ENCODE data around the gene SLC6A9. TPM values are rescaled to one million over a fixed set of nuclear protein-coding genes. Genes with fewer than 3 reads are reported as not detected.

SLC6A9 gene
- polyA plus RNA-seq, 2 of the 4 experiments (the other 2 are of a cell fraction), result 9.0 to 17.7 TPM

DNA sequence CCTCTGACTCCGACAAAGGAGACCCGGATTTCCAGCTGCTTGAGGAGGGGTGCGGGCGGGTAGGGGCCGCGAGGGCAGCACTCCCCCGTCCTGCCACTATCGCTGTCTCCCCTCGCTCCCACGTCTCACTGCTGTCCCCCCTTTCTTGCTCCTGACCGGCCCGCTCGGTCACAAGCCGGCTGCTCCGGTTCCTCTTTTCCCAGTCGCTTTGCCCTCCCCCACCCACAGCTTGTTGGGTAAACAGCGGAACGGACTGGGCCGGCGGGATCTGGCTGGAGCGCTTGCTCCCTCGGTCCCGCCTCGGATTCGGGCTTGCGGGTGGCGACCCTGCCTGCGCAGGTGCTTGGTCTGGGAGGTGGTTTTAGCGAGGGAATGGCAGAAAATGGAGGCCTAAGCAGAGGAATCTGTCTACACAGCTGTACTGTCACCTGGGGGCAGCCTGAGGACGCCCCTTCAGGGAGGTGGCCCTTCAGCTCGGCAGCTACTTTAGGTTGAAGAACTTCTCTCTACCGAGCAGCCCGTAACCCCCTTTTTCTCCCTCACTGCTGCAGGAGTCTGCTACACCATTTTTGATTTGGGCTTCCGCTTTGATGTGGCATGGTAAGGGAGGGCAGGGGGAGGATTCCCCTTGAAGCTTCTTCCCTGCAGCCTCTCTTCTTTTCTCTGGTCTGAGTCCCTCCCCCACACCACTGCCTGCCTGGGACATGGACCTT is 55.9 kb downstream of the SLC6A9 start:
- FAIRE-seq (no peak), ATAC-seq (peak; percentile 3 to 13; a peak in 4 of 6 replicates), DNase-seq (ENCODE audit: low read depth in 1 of 2, low spot score in 1 of 2) (no peak)
- H3K4me2 ChIP-seq, result peak overlapping the region; percentile 79
- no peaks in the 10 kb centered on the region for H3K9me3 ChIP-seq
- peak overlapping the region; percentile 94 to 95 for H3K27ac ChIP-seq
- POLR2A ChIA-PET, result interaction anchor here (1.5 kb wide), 1 partner anchor 325 kb away, joined by 5 read pairs; the partner anchor contains the start of gene KDM4A
- H3K4me1 ChIP-seq, result peaks cover 39% of the 10 kb centered on the region; the same call in 2 of the 3 replicates
- CTCF ChIA-PET, result interaction anchor here (0.9 to 3.1 kb wide), 9 partner anchors 14 to 212 kb away, joined by 3 to 15 read pairs (median 4); no protein-coding TSS in a partner anchor
- no peak for TF ChIP-seq RNF2 (IDR thresholded peaks at IDR 0.05; ENCODE audit: borderline replicate concordance, low read depth)
- no peak for TF ChIP-seq NFE2L2 (conservative IDR thresholded peaks at IDR 0.05; ENCODE audit: low read length)
- no peak for TF ChIP-seq HES2 (IDR thresholded peaks at IDR 0.05)
- no peak for TF ChIP-seq HMGXB4 (CRISPR knock-in tag; IDR thresholded peaks at IDR 0.05; ENCODE audit: borderline replicate concordance)
- no peak for TF ChIP-seq FOSB (CRISPR knock-in tag; IDR thresholded peaks at IDR 0.05)
- TF ChIP-seq EHMT2 (IDR thresholded peaks at IDR 0.05; ENCODE audit: low read depth), result no peak
- TF ChIP-seq KDM1A (IDR thresholded peaks at IDR 0.05; ENCODE audit: low read depth), result no peak
- TF ChIP-seq POLR2AphosphoS2 (conservative IDR thresholded peaks at IDR 0.05; ENCODE audit: low read length), result no peak
- no peak for TF ChIP-seq FOXS1 (CRISPR knock-in tag; IDR thresholded peaks at IDR 0.05)
- TF ChIP-seq USF2 (IDR thresholded peaks at IDR 0.05), result no peak
- no peak for TF ChIP-seq HEYL (CRISPR knock-in tag; IDR thresholded peaks at IDR 0.05)
- no peak for TF ChIP-seq SMC3 (IDR thresholded peaks at IDR 0.05)
- no peak for TF ChIP-seq RARB (CRISPR knock-in tag; IDR thresholded peaks at IDR 0.05)
- TF ChIP-seq HOXB5 (CRISPR knock-in tag; IDR thresholded peaks at IDR 0.05), result no peak
- 10% methylated on average over 9 of the region's 34 CpGs for WGBS (ENCODE audit: missing lambda C conversion rate)
- peak overlapping the region; percentile 95 for H3K4me3 ChIP-seq

DNA sequence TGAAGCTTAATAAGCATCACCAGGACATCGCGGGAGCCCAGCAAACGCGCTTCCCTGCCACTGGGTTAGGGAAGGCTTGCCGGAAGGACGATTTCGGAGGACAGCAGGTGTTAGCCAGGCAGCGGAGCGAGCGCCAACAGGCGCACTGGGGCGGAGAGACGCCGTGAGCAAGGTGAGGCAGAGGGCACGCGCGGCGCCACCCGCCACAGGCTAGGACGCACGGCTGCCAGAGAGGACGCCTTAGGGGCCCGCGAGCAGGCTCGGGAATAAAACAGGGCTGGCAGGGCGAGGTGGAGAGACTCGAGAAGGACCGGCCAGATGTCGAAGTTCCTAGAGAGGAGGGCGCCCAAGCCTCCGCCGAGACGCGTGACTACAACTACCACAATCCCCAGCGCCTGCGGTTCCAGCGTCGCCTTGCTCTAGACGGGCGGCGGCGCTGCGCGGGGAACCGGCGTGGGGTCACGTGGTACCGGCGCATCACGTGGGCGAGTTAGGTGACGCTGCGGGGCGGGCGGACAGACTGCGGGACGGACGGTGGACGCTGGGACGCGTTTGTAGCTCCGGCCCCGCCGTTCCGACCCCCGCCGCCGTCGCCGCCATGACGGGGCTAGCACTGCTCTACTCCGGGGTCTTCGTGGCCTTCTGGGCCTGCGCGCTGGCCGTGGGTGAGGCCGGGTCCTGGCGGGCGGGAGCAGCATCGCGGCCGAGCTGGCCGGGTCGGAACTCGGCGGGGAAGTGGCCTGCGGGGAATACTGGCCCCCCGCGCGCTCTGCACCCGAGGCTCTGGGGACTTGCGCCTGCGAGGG is 56.6 kb downstream of the SLC6A9 start, which contains the start of gene ATP6V0B:
Gene ATP6V0B, plus strand, starts transcription at position 518 of the 806 bp plus-strand sequence. Its CDS starts 81 bp downstream, at position 599.
- DNase-seq (ENCODE audit: low read depth in 1 of 2, low spot score in 1 of 2) (peak; percentile 87 to 91), FAIRE-seq (no peak), ATAC-seq (peak; percentile 73 to 85)
- Histone ChIP-seq H3K4me1 (peaks cover 35% of the 10 kb centered on the region; the same call in 2 of the 3 replicates), H3K9me3 (no peaks in the 10 kb centered on the region), H3K27ac (peak within 1 kb of the TSS; percentile 94 to 95), H3K4me2 (peak within 1 kb of the TSS; percentile 79), H3K4me3 (peak within 1 kb of the TSS; percentile 95)
- ChIA-PET CTCF (interaction anchor here (1.0 to 3.1 kb wide), 6 partner anchors 14 to 211 kb away, joined by 3 to 15 read pairs (median 7); no protein-coding TSS in a partner anchor), POLR2A (interaction anchor here (0.8 to 1.5 kb wide), 2 partner anchors 322 to 324 kb away, joined by 3 to 5 read pairs; partner anchors contain the start of gene KDM4A)
- 4% methylated on average over 19 of the region's 93 CpGs for WGBS (ENCODE audit: missing lambda C conversion rate)
- TF ChIP-seq HOXA7 (CRISPR knock-in tag; IDR thresholded peaks at IDR 0.05), result no peak
- TF ChIP-seq MAX (IDR thresholded peaks at IDR 0.05), result peak; percentile 81
- no peak for TF ChIP-seq EP300 (IDR thresholded peaks at IDR 0.05)
- TF ChIP-seq, protein P1, sequence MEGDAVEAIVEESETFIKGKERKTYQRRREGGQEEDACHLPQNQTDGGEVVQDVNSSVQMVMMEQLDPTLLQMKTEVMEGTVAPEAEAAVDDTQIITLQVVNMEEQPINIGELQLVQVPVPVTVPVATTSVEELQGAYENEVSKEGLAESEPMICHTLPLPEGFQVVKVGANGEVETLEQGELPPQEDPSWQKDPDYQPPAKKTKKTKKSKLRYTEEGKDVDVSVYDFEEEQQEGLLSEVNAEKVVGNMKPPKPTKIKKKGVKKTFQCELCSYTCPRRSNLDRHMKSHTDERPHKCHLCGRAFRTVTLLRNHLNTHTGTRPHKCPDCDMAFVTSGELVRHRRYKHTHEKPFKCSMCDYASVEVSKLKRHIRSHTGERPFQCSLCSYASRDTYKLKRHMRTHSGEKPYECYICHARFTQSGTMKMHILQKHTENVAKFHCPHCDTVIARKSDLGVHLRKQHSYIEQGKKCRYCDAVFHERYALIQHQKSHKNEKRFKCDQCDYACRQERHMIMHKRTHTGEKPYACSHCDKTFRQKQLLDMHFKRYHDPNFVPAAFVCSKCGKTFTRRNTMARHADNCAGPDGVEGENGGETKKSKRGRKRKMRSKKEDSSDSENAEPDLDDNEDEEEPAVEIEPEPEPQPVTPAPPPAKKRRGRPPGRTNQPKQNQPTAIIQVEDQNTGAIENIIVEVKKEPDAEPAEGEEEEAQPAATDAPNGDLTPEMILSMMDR (IDR thresholded peaks at IDR 0.05), result no peak
- TF ChIP-seq SMC3 (IDR thresholded peaks at IDR 0.05), result no peak
- peak; percentile 44 to 80; a peak in 4 of 5 replicates for TF ChIP-seq JUN (IDR thresholded peaks at IDR 0.05)
- TF ChIP-seq CBX8 (IDR thresholded peaks at IDR 0.05), result no peak
- TF ChIP-seq POLR2A (IDR thresholded peaks at IDR 0.05; ENCODE audit: low read length), result peak; percentile 56
- TF ChIP-seq E2F6 (IDR thresholded peaks at IDR 0.05; ENCODE audit: borderline replicate concordance, low read depth), result 0 out of 2 replicates have a peak, but pooled peaks have one; percentile 41
- no peak for TF ChIP-seq HES2 (IDR thresholded peaks at IDR 0.05)
- TF ChIP-seq PHF8 (IDR thresholded peaks at IDR 0.05; ENCODE audit: borderline replicate concordance, low read depth), result peak; percentile 60; the same call in 1 of the 2 replicates
- peak; percentile 99 for TF ChIP-seq USF2 (IDR thresholded peaks at IDR 0.05)
- TF ChIP-seq NPAS2 (CRISPR knock-in tag; IDR thresholded peaks at IDR 0.05; ENCODE audit: borderline replicate concordance), result peak; percentile 86
- TF ChIP-seq HMGXB4 (CRISPR knock-in tag; IDR thresholded peaks at IDR 0.05; ENCODE audit: borderline replicate concordance), result no peak
